ENCODE measurements around the gene PRMT1.
A peak's percentile ranks its signal among the peaks of the same experiment; 100 is the strongest.
"Not testable (repeated sequence)": the region's sequence is repeated elsewhere in the genome, so short reads cannot be mapped to it uniquely, and the experiment has no call there.

The PRMT1 gene

GRCh38 chr19:49689133-49690078, 12.3 kb downstream of the PRMT1 start, which contains the start of gene ADM5:
ADM5 (plus strand) TSS chr19:49689594; CDS start chr19:49689838, 244 bp downstream.
- DNase-seq = peak in 1 of 2 donors; percentile 1

- peak in 1 of 2 donors; percentile 17 for DNase-seq
Measured at GRCh38 chr19:49690079-49690655, 13.1 kb downstream of the PRMT1 start.

GRCh38 chr19:49690656-49691242, 13.7 kb downstream of the PRMT1 start, which contains the start of gene CPT1C:
CPT1C (plus strand) TSS chr19:49691116; CDS start chr19:49692253, 1,137 bp downstream.
- DNase-seq = peak; percentile 83 to 87

GRCh38 chr19:49691243-49692146, 14.4 kb downstream of the PRMT1 start:
- DNase-seq = peak; percentile 29 to 60

GRCh38 chr19:49692147-49692506, 15.1 kb downstream of the PRMT1 start:
- DNase-seq = peak in 1 of 2 donors; percentile 4

GRCh38 chr19:49696115-49696514, 19.0 kb downstream of the PRMT1 start:
- no peak for DNase-seq

- no peak for DNase-seq
Measured at GRCh38 chr19:49696865-49697264, 19.8 kb downstream of the PRMT1 start.

- DNase-seq = no peak
Measured at GRCh38 chr19:49699364-49699763, 22.3 kb downstream of the PRMT1 start.

- no peak for DNase-seq
Measured at GRCh38 chr19:49700563-49700962, 23.5 kb downstream of the PRMT1 start.

GRCh38 chr19:49701271-49701786, 24.3 kb downstream of the PRMT1 start:
- DNase-seq = no peak

GRCh38 chr19:49704888-49705642, 28.0 kb downstream of the PRMT1 start:
- DNase-seq = no peak

- DNase-seq = no peak
Measured at GRCh38 chr19:49705919-49706318, 28.8 kb downstream of the PRMT1 start.

- no peak for DNase-seq
Measured at GRCh38 chr19:49710372-49710951, 33.4 kb downstream of the PRMT1 start.

- no peak for DNase-seq
Measured at GRCh38 chr19:49712397-49712859, 35.4 kb downstream of the PRMT1 start.

GRCh38 chr19:49713236-49713845, 36.3 kb downstream of the PRMT1 start:
- DNase-seq = no peak

- no peak for DNase-seq
Measured at GRCh38 chr19:49716154-49716553, 39.1 kb downstream of the PRMT1 start.

GRCh38 chr19:49718511-49718910, 41.4 kb downstream of the PRMT1 start:
- no peak for DNase-seq

GRCh38 chr19:49718991-49719390, 41.9 kb downstream of the PRMT1 start:
- DNase-seq = no peak

GRCh38 chr19:49719420-49719819, 42.3 kb downstream of the PRMT1 start:
- DNase-seq = not testable (repeated sequence)
